A673 (cell line): ENCODE data around the gene EREG.

Experiments
- EZH2 ChIP-seq: fragments of 200-600 bp; sonication (generic); IDR thresholded peaks from 2 replicates; pipeline ENCODE4 v1.6.1; 2017; ENCODE audit warnings: borderline replicate concordance, low read depth, mild to moderate bottlenecking, mixed read lengths, antibody characterized with exemption, low read length; ENCODE audit not compliant: poor library complexity, severe bottlenecking
- TF ChIP-seq, protein P1 (sequence below): fragments of 300-800, 200-600 bp; sonication (generic); conservative IDR thresholded peaks from 2 replicates; pipeline ENCODE4 v1.5.1; 2017; ENCODE audit warnings: low read depth, mild to moderate bottlenecking, antibody characterized with exemption, low read length, moderate library complexity, mixed read lengths

DNA sequence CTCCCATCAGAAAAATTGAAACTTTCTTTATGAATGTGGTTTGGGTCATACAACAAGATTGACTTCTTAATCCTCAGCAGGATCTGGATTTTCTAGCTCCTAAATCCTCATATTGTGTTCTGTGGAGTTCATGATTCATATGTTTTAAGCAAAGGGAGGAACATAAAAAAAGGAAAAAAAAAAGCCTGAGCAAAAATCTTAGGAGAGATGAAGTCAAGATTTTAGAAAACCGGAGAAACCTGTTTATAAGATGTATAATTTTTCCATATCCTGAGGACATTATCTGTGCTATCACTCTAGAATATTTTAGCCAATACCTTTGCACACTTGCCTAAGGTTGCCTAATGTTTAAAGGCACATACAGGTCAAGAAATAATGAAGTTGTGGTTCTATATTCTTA, 7.0 kb upstream of the EREG start:
- TF ChIP-seq, protein P1, sequence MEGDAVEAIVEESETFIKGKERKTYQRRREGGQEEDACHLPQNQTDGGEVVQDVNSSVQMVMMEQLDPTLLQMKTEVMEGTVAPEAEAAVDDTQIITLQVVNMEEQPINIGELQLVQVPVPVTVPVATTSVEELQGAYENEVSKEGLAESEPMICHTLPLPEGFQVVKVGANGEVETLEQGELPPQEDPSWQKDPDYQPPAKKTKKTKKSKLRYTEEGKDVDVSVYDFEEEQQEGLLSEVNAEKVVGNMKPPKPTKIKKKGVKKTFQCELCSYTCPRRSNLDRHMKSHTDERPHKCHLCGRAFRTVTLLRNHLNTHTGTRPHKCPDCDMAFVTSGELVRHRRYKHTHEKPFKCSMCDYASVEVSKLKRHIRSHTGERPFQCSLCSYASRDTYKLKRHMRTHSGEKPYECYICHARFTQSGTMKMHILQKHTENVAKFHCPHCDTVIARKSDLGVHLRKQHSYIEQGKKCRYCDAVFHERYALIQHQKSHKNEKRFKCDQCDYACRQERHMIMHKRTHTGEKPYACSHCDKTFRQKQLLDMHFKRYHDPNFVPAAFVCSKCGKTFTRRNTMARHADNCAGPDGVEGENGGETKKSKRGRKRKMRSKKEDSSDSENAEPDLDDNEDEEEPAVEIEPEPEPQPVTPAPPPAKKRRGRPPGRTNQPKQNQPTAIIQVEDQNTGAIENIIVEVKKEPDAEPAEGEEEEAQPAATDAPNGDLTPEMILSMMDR: no peak
- TF ChIP-seq EZH2: no peak
